ENCODE measurements around the gene ZNHIT1. TPM values are rescaled to one million over a fixed set of nuclear protein-coding genes. Genes with fewer than 3 reads are reported as not detected.

Gene ZNHIT1
- total and polyA plus RNA-seq, 3 experiments from 2014 or later = 50.6 to 66.2 (median 51.7) TPM

GRCh38 chr7:101223528-101223927, 5.6 kb downstream of the ZNHIT1 start:
- Histone ChIP-seq H3K4me1 (ENCODE audit: insufficient read depth, low read length) (peaks cover 11% of the 10 kb centered on the region), H3K27me3 (ENCODE audit: insufficient read depth, low read length, poor library complexity, severe bottlenecking) (no peaks in the 10 kb centered on the region), H3K9me3 (ENCODE audit: low read length) (no peaks in the 10 kb centered on the region), H3K27ac (ENCODE audit: low read depth, low read length) (no peak overlapping the region), H3K4me3 (ENCODE audit: low read length) (no peak overlapping the region), H3K36me3 (ENCODE audit: insufficient read depth, low read length) (peaks cover 9% of the 10 kb centered on the region)
- H3K27ac Mint-ChIP-seq = no peak overlapping the region
- CTCF ChIA-PET = interaction anchor here (3.8 kb wide), 1 partner anchor 20 kb away, joined by 17 read pairs; the partner anchor contains the start of gene FIS1
- H3K4me1 Mint-ChIP-seq = peaks cover 20 to 36% (median 26%) of the 10 kb centered on the region in 3 donors
- POLR2A ChIA-PET = no interaction called here
- H3K9me3 Mint-ChIP-seq = no peaks in the 10 kb centered on the region
- H3K27me3 Mint-ChIP-seq = no peaks in the 10 kb centered on the region
- DNase-seq = no peak
- peaks cover 0 to 64% (median 11%) of the 10 kb centered on the region in 3 donors for H3K36me3 Mint-ChIP-seq
- no peak overlapping the region for H3K4me3 Mint-ChIP-seq

GRCh38 chr7:101225650-101226049, 7.7 kb downstream of the ZNHIT1 start:
- Mint-ChIP-seq H3K36me3 (peaks cover 0 to 73% (median 11%) of the 10 kb centered on the region in 3 donors), H3K9me3 (no peaks in the 10 kb centered on the region), H3K27ac (no peak overlapping the region), H3K4me1 (peaks cover 6 to 16% (median 9%) of the 10 kb centered on the region in 3 donors), H3K4me3 (no peak overlapping the region), H3K27me3 (no peaks in the 10 kb centered on the region)
- no peak for DNase-seq
- CTCF ChIA-PET = interaction anchor here (1.3 to 2.3 kb wide), 2 partner anchors 18 to 56 kb away, joined by 3 to 9 read pairs; partner anchors contain the start of gene FIS1
- Histone ChIP-seq H3K36me3 (ENCODE audit: insufficient read depth, low read length) (peaks cover 9% of the 10 kb centered on the region), H3K27me3 (ENCODE audit: insufficient read depth, low read length, poor library complexity, severe bottlenecking) (no peaks in the 10 kb centered on the region), H3K27ac (ENCODE audit: low read depth, low read length) (no peak overlapping the region), H3K4me1 (ENCODE audit: insufficient read depth, low read length) (no peaks in the 10 kb centered on the region), H3K9me3 (ENCODE audit: low read length) (no peaks in the 10 kb centered on the region), H3K4me3 (ENCODE audit: low read length) (no peak overlapping the region)
- POLR2A ChIA-PET = interaction anchor here (0.7 kb wide), 1 partner anchor 15 kb away, joined by 3 read pairs; no protein-coding TSS in a partner anchor

- CTCF ChIA-PET = interaction anchor here (1.7 to 2.3 kb wide), 2 partner anchors 9 to 17 kb away, joined by 5 to 9 read pairs; partner anchors contain the start of genes FIS1, PLOD3 and ZNHIT1
- POLR2A ChIA-PET = interaction anchor here (0.9 kb wide), 1 partner anchor 8 kb away, joined by 4 read pairs; the partner anchor contains the start of gene ZNHIT1
- H3K27ac Mint-ChIP-seq = no peak overlapping the region
Measured at GRCh38 chr7:101226721-101227120, 8.8 kb downstream of the ZNHIT1 start.

GRCh38 chr7:101231644-101232043, 13.7 kb downstream of the ZNHIT1 start:
- no peaks in the 10 kb centered on the region for H3K4me1 ChIP-seq (ENCODE audit: insufficient read depth, low read length)
- CTCF ChIA-PET = interaction anchor here (1.3 kb wide), 1 partner anchor 13 kb away, joined by 5 read pairs; no protein-coding TSS in a partner anchor
- H3K27me3 ChIP-seq (ENCODE audit: insufficient read depth, low read length, poor library complexity, severe bottlenecking) = no peaks in the 10 kb centered on the region
- H3K27me3 Mint-ChIP-seq = peaks cover 0 to 1% of the 10 kb centered on the region in 2 donors
- no peaks in the 10 kb centered on the region for H3K36me3 ChIP-seq (ENCODE audit: insufficient read depth, low read length)
- no peaks in the 10 kb centered on the region for H3K9me3 Mint-ChIP-seq
- H3K9me3 ChIP-seq (ENCODE audit: low read length) = no peaks in the 10 kb centered on the region
- peaks cover 0 to 44% (median 4%) of the 10 kb centered on the region in 3 donors for H3K36me3 Mint-ChIP-seq
- no peak overlapping the region for H3K27ac ChIP-seq (ENCODE audit: low read depth, low read length)
- H3K4me1 Mint-ChIP-seq = peaks cover 0 to 5% (median 0%) of the 10 kb centered on the region in 3 donors
- DNase-seq = no peak
- peak overlapping the region in 2 of 8 donors; percentile 7 to 29 for H3K27ac Mint-ChIP-seq
- no peak overlapping the region for H3K4me3 ChIP-seq (ENCODE audit: low read length)
- POLR2A ChIA-PET = no interaction called here
- no peak overlapping the region for H3K4me3 Mint-ChIP-seq

More at GRCh38 chr7:101226721-101227120, 8.8 kb downstream of the ZNHIT1 start:
- Mint-ChIP-seq H3K9me3 (no peaks in the 10 kb centered on the region), H3K36me3 (peaks cover 0 to 70% (median 11%) of the 10 kb centered on the region in 3 donors), H3K27me3 (no peaks in the 10 kb centered on the region), H3K4me1 (peaks cover 0 to 8% (median 6%) of the 10 kb centered on the region in 3 donors), H3K4me3 (no peak overlapping the region)
- no peak for DNase-seq
- Histone ChIP-seq H3K27me3 (ENCODE audit: insufficient read depth, low read length, poor library complexity, severe bottlenecking) (no peaks in the 10 kb centered on the region), H3K27ac (ENCODE audit: low read depth, low read length) (no peak overlapping the region), H3K9me3 (ENCODE audit: low read length) (no peaks in the 10 kb centered on the region), H3K36me3 (ENCODE audit: insufficient read depth, low read length) (peaks cover 9% of the 10 kb centered on the region), H3K4me1 (ENCODE audit: insufficient read depth, low read length) (no peaks in the 10 kb centered on the region), H3K4me3 (ENCODE audit: low read length) (no peak overlapping the region)

- Mint-ChIP-seq H3K36me3 (peaks cover 0 to 43% (median 2%) of the 10 kb centered on the region in 3 donors), H3K27ac (peak overlapping the region in 2 of 8 donors; percentile 50 to 84), H3K27me3 (peaks cover 0 to 1% of the 10 kb centered on the region in 2 donors), H3K4me3 (no peak overlapping the region), H3K4me1 (peaks cover 0 to 5% (median 0%) of the 10 kb centered on the region in 3 donors), H3K9me3 (no peaks in the 10 kb centered on the region)
- Histone ChIP-seq H3K9me3 (ENCODE audit: low read length) (no peaks in the 10 kb centered on the region), H3K36me3 (ENCODE audit: insufficient read depth, low read length) (peaks cover 5% of the 10 kb centered on the region), H3K27me3 (ENCODE audit: insufficient read depth, low read length, poor library complexity, severe bottlenecking) (no peaks in the 10 kb centered on the region), H3K4me3 (ENCODE audit: low read length) (no peak overlapping the region), H3K4me1 (ENCODE audit: insufficient read depth, low read length) (no peaks in the 10 kb centered on the region), H3K27ac (ENCODE audit: low read depth, low read length) (no peak overlapping the region)
- POLR2A ChIA-PET = no interaction called here
- CTCF ChIA-PET = no interaction called here
- no peak for DNase-seq
Measured at GRCh38 chr7:101232141-101232850, 14.3 kb downstream of the ZNHIT1 start.

GRCh38 chr7:101233907-101234547, 16.1 kb downstream of the ZNHIT1 start:
- ChIA-PET CTCF (interaction anchor here (1.0 to 2.6 kb wide), 2 partner anchors 10 to 14 kb away, joined by 3 to 18 read pairs; no protein-coding TSS in a partner anchor), POLR2A (no interaction called here)
- H3K4me3 ChIP-seq (ENCODE audit: low read length) = no peak overlapping the region
- H3K36me3 ChIP-seq (ENCODE audit: insufficient read depth, low read length) = peaks cover 6% of the 10 kb centered on the region
- H3K27me3 Mint-ChIP-seq = peaks cover 0 to 1% of the 10 kb centered on the region in 2 donors
- no peaks in the 10 kb centered on the region for H3K4me1 ChIP-seq (ENCODE audit: insufficient read depth, low read length)
- H3K4me1 Mint-ChIP-seq = peaks cover 0 to 5% (median 0%) of the 10 kb centered on the region in 3 donors
- no peak overlapping the region for H3K4me3 Mint-ChIP-seq
- DNase-seq = no peak
- H3K36me3 Mint-ChIP-seq = peaks cover 0 to 42% (median 0%) of the 10 kb centered on the region in 3 donors
- H3K27ac ChIP-seq (ENCODE audit: low read depth, low read length) = no peak overlapping the region
- H3K27me3 ChIP-seq (ENCODE audit: insufficient read depth, low read length, poor library complexity, severe bottlenecking) = no peaks in the 10 kb centered on the region
- H3K27ac Mint-ChIP-seq = peak overlapping the region in 1 of 8 donors; percentile 46
- no peaks in the 10 kb centered on the region for H3K9me3 ChIP-seq (ENCODE audit: low read length)
- no peaks in the 10 kb centered on the region for H3K9me3 Mint-ChIP-seq

- DNase-seq = no peak
- no peak overlapping the region for H3K27ac ChIP-seq (ENCODE audit: low read depth, low read length)
- peaks cover 9% of the 10 kb centered on the region for H3K36me3 ChIP-seq (ENCODE audit: insufficient read depth, low read length)
- H3K27me3 ChIP-seq (ENCODE audit: insufficient read depth, low read length, poor library complexity, severe bottlenecking) = no peaks in the 10 kb centered on the region
- ChIA-PET POLR2A (no interaction called here), CTCF (interaction anchor here (1.0 to 2.6 kb wide), 4 partner anchors 9 to 48 kb away, joined by 3 to 18 read pairs (median 4); no protein-coding TSS in a partner anchor)
- no peaks in the 10 kb centered on the region for H3K9me3 ChIP-seq (ENCODE audit: low read length)
- H3K4me3 ChIP-seq (ENCODE audit: low read length) = no peak overlapping the region
- H3K36me3 Mint-ChIP-seq = peaks cover 0 to 43% (median 0%) of the 10 kb centered on the region in 3 donors
- H3K27me3 Mint-ChIP-seq = peaks cover 0 to 1% of the 10 kb centered on the region in 2 donors
- H3K4me1 Mint-ChIP-seq = peaks cover 0 to 5% (median 0%) of the 10 kb centered on the region in 3 donors
- H3K4me1 ChIP-seq (ENCODE audit: insufficient read depth, low read length) = no peaks in the 10 kb centered on the region
- H3K9me3 Mint-ChIP-seq = no peaks in the 10 kb centered on the region
- H3K4me3 Mint-ChIP-seq = no peak overlapping the region
- H3K27ac Mint-ChIP-seq = peak overlapping the region in 2 of 8 donors; percentile 47 to 89
Measured at GRCh38 chr7:101234636-101235035, 16.7 kb downstream of the ZNHIT1 start.

All from CD8-positive, alpha-beta memory T cell (primary cell).